Upper lobe of left lung (tissue), 6 donors: ENCODE measurements around the gene OLFM2. TPM values are rescaled to one million over a fixed set of nuclear protein-coding genes. Genes with fewer than 3 reads are reported as not detected.

ENCODE experiments used
- ATAC-seq, 2 donors: fragments of 200-7000 bp; cut with Tn5 transposase; one replicate each; pipeline ENCODE4 v1.9.1; 2022; ENCODE audit warnings: mild to moderate bottlenecking in 2 of 2, moderate library complexity in 2 of 2; ENCODE audit not compliant: low FRiP score in 2 of 2
- DNase-seq, 2 donors: peaks; one replicate each; pipeline ENCODE4 v3.0.0-alpha.2; 2019 to 2020
- H3K27ac ChIP-seq, 4 donors: fragments of 200-600 bp; sonication (generic); one replicate each; pipeline ENCODE4 v1.5.1; 2016 to 2019
- H3K27me3 ChIP-seq, 4 donors: fragments of 200-600 bp; sonication (generic); one replicate each; pipeline ENCODE4 v1.5.1; 2017 to 2019
- H3K36me3 ChIP-seq, 4 donors: fragments of 200-600 bp; sonication (generic); one replicate each; pipeline ENCODE4 v1.5.1; 2016 to 2019
- H3K4me1 ChIP-seq, 4 donors: fragments of 200-600 bp; sonication (generic); one replicate each; pipeline ENCODE4 v1.5.1; 2018 to 2019
- H3K4me3 ChIP-seq, 4 donors: fragments of 200-600 bp; sonication (generic); one replicate each; pipeline ENCODE4 v1.5.1; 2017 to 2019; ENCODE audit warnings: mild to moderate bottlenecking in 2 of 4, moderate library complexity in 1 of 4
- H3K9me3 ChIP-seq, 4 donors: fragments of 200-600 bp; sonication (generic); one replicate each; pipeline ENCODE4 v1.5.1; 2018 to 2019
- EP300 ChIP-seq, 4 donors: sonication (generic); formaldehyde crosslinking; IDR thresholded peaks; one replicate each; pipeline ENCODE4 v1.5.1; 2017; ENCODE audit warnings: antibody characterized with exemption in 4 of 4, control low read depth in 2 of 4
- POLR2A ChIP-seq, 4 donors: fragments of 450-650 bp; IDR thresholded peaks; one replicate each; pipeline ENCODE4 v1.5.1; 2016 to 2017; ENCODE audit warnings: antibody characterized with exemption in 4 of 4, mild to moderate bottlenecking in 2 of 4
- POLR2AphosphoS5 ChIP-seq, 2 donors: sonication (generic); formaldehyde crosslinking; IDR thresholded peaks; one replicate each; pipeline ENCODE4 v1.5.1; 2017; ENCODE audit warnings: antibody characterized with exemption in 2 of 2
- WGBS, 2 donors: methylation state at CpG; one replicate each; pipeline ENCODE4 v1.1.5; 2017 to 2018; 5-methylcytosine and 5-hydroxymethylcytosine counted together
- total RNA-seq, 6 donors: library from RNA; depleted of rRNA in 4 of 6; stranded (reverse); fragments of >200 nt in 4 of 6; gene quantifications; one replicate each; pipeline versions ENCODE4 v1.1.0 to v1.2.1, GENCODE V29; 2016 to 2021
- TF ChIP-seq, protein P1 (sequence below), 6 experiments: fragments of 450-650 bp in 4 of 6; fragments of 200-600 bp in 2 of 6; sonication (generic) in 2 of 6; IDR thresholded peaks; one replicate each; pipeline ENCODE4 v1.5.1; 2016 to 2019; ENCODE audit warnings: antibody characterized with exemption in 6 of 6
- donor health status: DM: no; HTN: no; CAD: no; lungs with moderate emphysema.
- donor health status: DM: no; HTN: yes; CAD: no; lungs with severe emphysema.

The OLFM2 gene
- total RNA-seq, 6 donors from 2014 or later, result 0.98 to 11.3 (median 4.7) TPM; not detected in 1

DNA sequence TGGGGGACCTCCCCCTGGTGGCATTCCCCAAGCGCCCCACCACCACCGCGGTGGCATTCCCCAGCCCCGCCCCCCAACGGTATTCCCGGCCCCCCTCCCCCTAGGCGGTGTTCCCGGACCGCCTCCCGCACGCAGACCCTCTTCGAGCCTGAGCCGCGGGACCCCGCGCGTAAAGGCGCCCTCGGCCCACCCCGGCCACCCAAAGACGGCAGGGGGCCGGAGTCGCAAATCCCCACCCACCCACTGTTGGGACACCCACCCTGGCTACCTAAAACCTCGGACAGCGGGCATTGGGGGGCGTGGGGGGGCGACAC is 22.4 kb downstream of the OLFM2 start:
- Histone ChIP-seq H3K9me3 (no peaks in the 10 kb centered on the region), H3K4me1 (peaks cover 13 to 22% (median 21%) of the 10 kb centered on the region in 4 donors), H3K36me3 (no peaks in the 10 kb centered on the region), H3K27me3 (peaks cover 0 to 28% (median 14%) of the 10 kb centered on the region in 4 donors), H3K27ac (peak overlapping the region in 1 of 4 donors; percentile 44), H3K4me3 (peak overlapping the region; percentile 32 to 56 (median 52))
- ATAC-seq (peak in 1 of 2 donors; percentile 29), DNase-seq (peak in 1 of 2 donors; percentile 73)
- TF ChIP-seq POLR2A (IDR thresholded peaks at IDR 0.05) (no peak), EP300 (IDR thresholded peaks at IDR 0.05) (no peak), POLR2AphosphoS5 (IDR thresholded peaks at IDR 0.05) (no peak)
- TF ChIP-seq, protein P1, sequence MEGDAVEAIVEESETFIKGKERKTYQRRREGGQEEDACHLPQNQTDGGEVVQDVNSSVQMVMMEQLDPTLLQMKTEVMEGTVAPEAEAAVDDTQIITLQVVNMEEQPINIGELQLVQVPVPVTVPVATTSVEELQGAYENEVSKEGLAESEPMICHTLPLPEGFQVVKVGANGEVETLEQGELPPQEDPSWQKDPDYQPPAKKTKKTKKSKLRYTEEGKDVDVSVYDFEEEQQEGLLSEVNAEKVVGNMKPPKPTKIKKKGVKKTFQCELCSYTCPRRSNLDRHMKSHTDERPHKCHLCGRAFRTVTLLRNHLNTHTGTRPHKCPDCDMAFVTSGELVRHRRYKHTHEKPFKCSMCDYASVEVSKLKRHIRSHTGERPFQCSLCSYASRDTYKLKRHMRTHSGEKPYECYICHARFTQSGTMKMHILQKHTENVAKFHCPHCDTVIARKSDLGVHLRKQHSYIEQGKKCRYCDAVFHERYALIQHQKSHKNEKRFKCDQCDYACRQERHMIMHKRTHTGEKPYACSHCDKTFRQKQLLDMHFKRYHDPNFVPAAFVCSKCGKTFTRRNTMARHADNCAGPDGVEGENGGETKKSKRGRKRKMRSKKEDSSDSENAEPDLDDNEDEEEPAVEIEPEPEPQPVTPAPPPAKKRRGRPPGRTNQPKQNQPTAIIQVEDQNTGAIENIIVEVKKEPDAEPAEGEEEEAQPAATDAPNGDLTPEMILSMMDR (IDR thresholded peaks at IDR 0.05), result no peak
- WGBS, 2 donors, result 5% methylated on average over 4 of the region's 27 CpGs; no CpG with 5 or more reads in 1 of the 2 donors

DNA sequence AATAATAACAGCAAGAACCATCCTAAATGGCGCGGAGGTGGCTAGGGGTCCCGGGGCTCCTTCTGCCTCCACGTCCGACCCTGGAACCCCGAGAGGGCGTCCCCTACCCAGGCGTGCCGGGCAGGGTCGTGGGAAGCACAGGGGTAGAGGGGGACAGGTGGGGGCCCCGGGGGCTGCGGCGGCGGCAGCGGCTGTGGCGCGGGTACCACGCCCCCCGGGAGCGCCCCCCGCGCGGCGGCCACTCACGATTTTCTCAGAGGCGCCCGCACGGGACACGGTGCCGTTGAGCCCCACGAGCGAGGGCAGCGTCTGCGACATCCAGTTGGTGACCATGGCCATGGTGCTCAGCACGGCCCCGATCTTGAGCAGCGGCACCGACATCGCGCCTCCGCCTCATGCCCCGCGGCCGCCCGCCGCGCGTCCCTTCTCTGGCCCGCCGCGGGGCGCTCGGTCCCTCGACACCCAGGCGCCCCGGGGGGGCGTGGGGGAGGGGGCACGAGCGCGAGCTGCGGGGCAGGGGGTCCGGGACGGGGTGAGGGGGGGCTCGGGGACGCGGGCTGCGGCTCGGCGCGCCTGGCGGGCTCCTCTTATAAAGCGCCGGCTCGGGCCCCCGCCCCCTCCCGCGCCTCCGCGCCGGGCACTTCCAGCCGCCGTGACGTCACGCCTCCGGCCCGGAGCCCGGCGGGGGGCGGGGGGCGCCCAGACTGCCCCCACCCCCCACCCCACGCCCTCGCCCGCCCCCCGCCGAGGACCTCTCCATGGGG is 22.9 kb downstream of the OLFM2 start:
- Histone ChIP-seq H3K27me3 (peaks cover 0 to 28% (median 14%) of the 10 kb centered on the region in 4 donors), H3K9me3 (no peaks in the 10 kb centered on the region), H3K36me3 (no peaks in the 10 kb centered on the region), H3K4me3 (peak overlapping the region; percentile 32 to 56 (median 52)), H3K4me1 (peaks cover 13 to 22% (median 21%) of the 10 kb centered on the region in 4 donors), H3K27ac (peak overlapping the region in 1 of 4 donors; percentile 44)
- DNase-seq (peak; percentile 23 to 89), ATAC-seq (peak in 1 of 2 donors; percentile 37)
- 11% methylated on average over 11 of the region's 95 CpGs; no CpG with 5 or more reads in 1 of the 2 donors for WGBS, 2 donors
- no peak for TF ChIP-seq POLR2AphosphoS5 (IDR thresholded peaks at IDR 0.05)
- TF ChIP-seq, protein P1 (IDR thresholded peaks at IDR 0.05), result no peak
- TF ChIP-seq POLR2A (IDR thresholded peaks at IDR 0.05), result no peak
- TF ChIP-seq EP300 (IDR thresholded peaks at IDR 0.05), result no peak

DNA sequence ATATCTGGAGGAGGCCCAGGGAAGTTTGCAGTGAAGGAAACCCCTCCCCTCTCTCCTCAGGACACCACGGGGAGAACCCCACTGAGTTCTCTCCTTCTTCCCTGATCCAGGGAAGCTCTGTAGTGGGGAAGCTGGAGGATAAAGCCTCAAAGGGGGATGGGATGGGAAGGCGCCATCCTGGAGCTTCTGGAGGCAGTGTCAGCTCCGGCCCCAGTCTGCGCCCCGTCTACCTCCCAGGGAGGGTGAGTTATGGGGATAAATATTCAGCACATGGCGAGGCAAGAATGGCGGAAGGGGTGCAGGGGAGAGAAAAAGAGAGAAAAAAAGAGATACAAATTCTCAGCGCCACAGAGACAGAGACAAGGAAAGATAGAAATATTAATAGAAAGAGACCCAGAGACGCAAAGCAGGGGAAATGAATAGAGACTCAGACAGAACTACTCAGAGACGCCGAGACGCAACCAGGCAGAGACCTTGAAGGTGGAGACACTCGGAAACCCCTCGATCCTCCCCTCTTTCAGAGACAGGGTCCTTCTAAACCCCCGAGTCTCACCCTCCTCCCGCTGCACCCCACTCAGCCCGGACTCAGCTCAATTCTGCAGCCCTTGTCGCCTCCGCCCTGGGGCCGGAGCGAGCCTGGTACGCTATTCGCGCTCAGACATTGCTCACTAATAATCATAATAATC is 23.6 kb downstream of the OLFM2 start:
- Histone ChIP-seq H3K4me1 (peaks cover 13 to 22% (median 21%) of the 10 kb centered on the region in 4 donors), H3K4me3 (peak overlapping the region in 2 of 4 donors; percentile 50 to 53), H3K27me3 (peaks cover 0 to 28% (median 14%) of the 10 kb centered on the region in 4 donors), H3K9me3 (no peaks in the 10 kb centered on the region), H3K27ac (no peak overlapping the region), H3K36me3 (no peaks in the 10 kb centered on the region)
- no peak for DNase-seq
- WGBS, 2 donors, result 42 to 46% methylated on average over 24 of the region's 24 CpGs
- no peak for TF ChIP-seq EP300 (IDR thresholded peaks at IDR 0.05)
- no peak for TF ChIP-seq POLR2A (IDR thresholded peaks at IDR 0.05)
- TF ChIP-seq, protein P1 (IDR thresholded peaks at IDR 0.05), result no peak
- TF ChIP-seq POLR2AphosphoS5 (IDR thresholded peaks at IDR 0.05), result no peak
- no peak for ATAC-seq

DNA sequence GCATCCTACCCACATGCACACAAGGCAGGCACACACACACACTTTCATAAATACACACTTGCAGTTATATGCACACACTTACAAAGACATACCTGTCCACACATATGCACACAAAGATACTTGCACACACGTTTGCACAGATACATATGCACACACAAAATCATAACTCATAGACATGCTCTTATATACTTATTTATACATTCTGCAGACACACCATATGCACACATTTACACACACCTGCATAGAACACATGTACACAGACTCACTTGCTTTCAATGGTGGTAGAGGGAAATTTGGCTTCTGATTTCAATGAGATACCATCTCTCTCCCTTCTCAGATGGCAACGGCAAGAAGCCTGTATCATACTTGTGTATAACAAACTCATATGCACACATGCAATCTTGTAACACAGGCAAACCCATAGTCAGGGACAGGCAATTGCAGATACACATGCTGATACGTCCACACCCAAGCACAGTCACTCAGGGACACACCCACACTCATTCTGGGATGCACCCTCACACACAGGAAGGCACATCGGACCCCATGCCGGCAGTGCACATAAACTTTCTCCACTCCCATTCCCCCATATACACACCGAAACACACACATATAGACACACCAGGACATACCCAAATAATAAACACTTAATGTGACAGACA is 24.7 kb downstream of the OLFM2 start:
- TF ChIP-seq, protein P1 (IDR thresholded peaks at IDR 0.05), result no peak
- TF ChIP-seq POLR2A (IDR thresholded peaks at IDR 0.05) (no peak), POLR2AphosphoS5 (IDR thresholded peaks at IDR 0.05) (no peak), EP300 (IDR thresholded peaks at IDR 0.05) (no peak)
- H3K4me3 ChIP-seq, result no peak overlapping the region
- no peak for DNase-seq
- no peaks in the 10 kb centered on the region for H3K9me3 ChIP-seq
- WGBS, 2 donors, result 59 to 77% methylated on average over 6 of the region's 6 CpGs
- no peak overlapping the region for H3K27ac ChIP-seq
- H3K36me3 ChIP-seq, result no peaks in the 10 kb centered on the region
- peaks cover 13 to 22% (median 21%) of the 10 kb centered on the region in 4 donors for H3K4me1 ChIP-seq
- ATAC-seq, result no peak
- peaks cover 0 to 28% (median 14%) of the 10 kb centered on the region in 4 donors for H3K27me3 ChIP-seq
